Panc1 (cell line): Measurements from ENCODE around the gene CDK18. TPM values are rescaled to one million over a fixed set of nuclear protein-coding genes. Genes with fewer than 3 reads are reported as not detected.
A peak's percentile ranks its signal among the peaks of the same experiment; 100 is the strongest.

Source experiments
- ATAC-seq: fragments of 200-7000 bp; cut with Tn5 transposase; 2 replicates; pipeline ENCODE4 v1.9.1; 2020; ENCODE audit warnings: mild to moderate bottlenecking, moderate library complexity
- BruUV-seq: library from RNA; stranded (reverse); fragments of 400-500 nt; replicated peaks from 2 replicates; lab custom pipeline; 2021; lab: Mats Ljungman, UMichigan
- CTCF ChIA-PET: fragments of 300-600 bp; sonication (Branson Sonifier 250); formaldehyde crosslinking; loops from one replicate; lab custom pipeline; 2022; ENCODE audit warnings: antibody characterized with exemption; lab: Charles Lee
- POLR2A ChIA-PET: fragments of 300-600 bp; sonication (Branson Sonifier 250); formaldehyde crosslinking; loops from one replicate; lab custom pipeline; 2022; ENCODE audit warnings: antibody characterized with exemption; lab: Charles Lee
- DNase-seq: peaks from one replicate; pipeline ENCODE4 v3.0.0-alpha.2; 2010; ENCODE audit warnings: low read depth, low spot score
- H3K27ac ChIP-seq: 2 replicates; pipeline ENCODE4 v1.5.1; 2011; ENCODE audit warnings: mild to moderate bottlenecking, low read length, inconsistent platforms
- H3K27me3 ChIP-seq: fragments of 200-500 bp; sonication (Bioruptor generic); 2 replicates; pipeline ENCODE4 v1.6.0; 2014; ENCODE audit warnings: low read length, inconsistent platforms; ENCODE audit not compliant: control insufficient read depth, insufficient read depth
- H3K36me3 ChIP-seq: fragments of 200-500 bp; sonication (Bioruptor generic); 2 replicates; pipeline ENCODE4 v1.5.1; 2014; ENCODE audit warnings: inconsistent platforms, mild to moderate bottlenecking, low read length, moderate library complexity; ENCODE audit not compliant: control insufficient read depth, insufficient read depth
- H3K4me1 ChIP-seq: 2 replicates; pipeline ENCODE4 v1.5.1; 2011; ENCODE audit warnings: inconsistent platforms, mild to moderate bottlenecking, low read length, moderate library complexity; ENCODE audit not compliant: control insufficient read depth, insufficient read depth
- H3K4me3 ChIP-seq, 2 experiments: 2 replicates each; pipeline ENCODE4 v1.5.1; 2011 to 2012; ENCODE audit warnings: low read depth in 2 of 2, low read length in 2 of 2, mild to moderate bottlenecking in 2 of 2, inconsistent platforms in 1 of 2, moderate library complexity in 1 of 2
- H3K9me3 ChIP-seq: fragments of 200-500 bp; sonication (Bioruptor generic); 2 replicates; pipeline ENCODE4 v1.5.1; 2014; ENCODE audit warnings: low read depth, mild to moderate bottlenecking, inconsistent platforms, low read length, moderate library complexity; ENCODE audit not compliant: control insufficient read depth, insufficient read depth
- CTCF ChIP-seq: fragments of 450-650 bp; IDR thresholded peaks from 2 replicates; pipeline ENCODE4 v1.5.1; 2017; ENCODE audit warnings: mild to moderate bottlenecking
- POLR2AphosphoS5 ChIP-seq: IDR thresholded peaks from 2 replicates; pipeline ENCODE4 v1.6.1; 2012; ENCODE audit warnings: mild to moderate bottlenecking, low read depth, low read length, moderate library complexity
- REST ChIP-seq, 2 experiments: IDR thresholded peaks; 2 replicates each; pipeline ENCODE4 v1.6.1; 2011 to 2012; ENCODE audit warnings: low read depth in 2 of 2, control low read depth in 1 of 2, low read length in 1 of 2, mild to moderate bottlenecking in 1 of 2, moderate library complexity in 1 of 2; ENCODE audit not compliant: insufficient read depth in 1 of 2
- SIN3A ChIP-seq: IDR thresholded peaks from 2 replicates; pipeline ENCODE4 v1.6.1; 2012; ENCODE audit warnings: low read depth, mild to moderate bottlenecking, low read length, moderate library complexity, borderline replicate concordance; ENCODE audit not compliant: insufficient read depth
- TCF7L2 ChIP-seq: IDR thresholded peaks from 2 replicates; pipeline ENCODE4 v1.6.1; 2011; ENCODE audit warnings: mild to moderate bottlenecking, low read depth, low read length, inconsistent platforms
- in situ Hi-C: cut with HindIII; loops from 2 replicates; pipeline ENCODE4 v1.10.0; 2016; ENCODE audit warnings: low sequenced_read_pairs, low pct_unique_long_range_greater_than_20kb
- intact Hi-C: fragments of 100-400 bp; cut with micrococcal nuclease; formaldehyde crosslinking; loops from one replicate; pipeline ENCODE4 v1.10.0; 2022; ENCODE audit not compliant: unreplicated experiment
- total RNA-seq: library from RNA; stranded (reverse); gene quantifications from one replicate; pipeline ENCODE4 v1.2.1, GENCODE V29; 2021; ENCODE audit not compliant: unreplicated experiment

CDK18 gene
- total RNA-seq, 1 experiment from 2014 or later: 7.0 TPM

- no peak for DNase-seq
- intact Hi-C loops (no loop called here), in situ Hi-C loops (no loop called here)
- TF ChIP-seq SIN3A (no peak), POLR2AphosphoS5 (no peak), REST (IDR thresholded peaks at IDR 0.05; ENCODE audit: insufficient read depth in 1 of 2, low read depth in 2 of 2, low read length in 1 of 2) (no peak), CTCF (no peak), TCF7L2 (no peak)
- no peaks in the 10 kb centered on the region for H3K9me3 ChIP-seq
- H3K36me3 ChIP-seq: no peaks in the 10 kb centered on the region
- no peaks in the 10 kb centered on the region for H3K27me3 ChIP-seq
- H3K4me3 ChIP-seq: no peak overlapping the region
- ChIA-PET POLR2A (no interaction called here), CTCF (no interaction called here)
- BruUV-seq: no TSS peak
- ATAC-seq: no peak
- peaks cover 5% of the 10 kb centered on the region; the same call in 1 of the 2 replicates for H3K4me1 ChIP-seq
- H3K27ac ChIP-seq: no peak overlapping the region
Observed at GRCh38 chr1:205542367-205542766, 37.9 kb downstream of the CDK18 start.

- BruUV-seq: no TSS peak
- Histone ChIP-seq H3K4me3 (peak overlapping the region in 1 of 2 experiments; percentile 45; a peak in 2 of 4 replicates), H3K27ac (no peak overlapping the region; the same call in 1 of the 2 replicates), H3K4me1 (peaks cover 5% of the 10 kb centered on the region; the same call in 1 of the 2 replicates), H3K36me3 (no peaks in the 10 kb centered on the region), H3K9me3 (no peaks in the 10 kb centered on the region), H3K27me3 (no peaks in the 10 kb centered on the region)
- in situ Hi-C loops: no loop called here
- TF ChIP-seq CTCF: no peak
- no peak for TF ChIP-seq SIN3A
- TF ChIP-seq REST (IDR thresholded peaks at IDR 0.05; ENCODE audit: insufficient read depth in 1 of 2, low read depth in 2 of 2, low read length in 1 of 2): no peak
- no peak for TF ChIP-seq POLR2AphosphoS5
- TF ChIP-seq TCF7L2: no peak
- peak; percentile 84 for ATAC-seq
- POLR2A ChIA-PET: no interaction called here
- DNase-seq: peak; percentile 42
- intact Hi-C loops: no loop called here
- CTCF ChIA-PET: interaction anchor here (0.6 to 1.2 kb wide), 3 partner anchors 15 to 219 kb away, joined by 3 to 4 read pairs (median 3); no protein-coding TSS in a partner anchor
Observed at GRCh38 chr1:205543351-205544301, 39.2 kb downstream of the CDK18 start.
